Transverse colon (tissue), 3 donors: ENCODE data around the gene KIR2DL1.
"Not testable (repeated sequence)": the region's sequence is repeated elsewhere in the genome, so short reads cannot be mapped to it uniquely, and the experiment has no call there.

ENCODE experiments used
- CTCF ChIP-seq, 5 experiments: fragments of 200-600 bp in 3 of 5; fragments of 450-650 bp in 2 of 5; sonication (generic) in 3 of 5; IDR thresholded peaks; 1 replicate in 2 of 5; 2 replicates in 3 of 5; pipeline ENCODE4 v1.5.1; 2016 to 2017; ENCODE audit warnings: antibody characterized with exemption in 5 of 5, inconsistent platforms in 3 of 5, mild to moderate bottlenecking in 2 of 5, moderate library complexity in 1 of 5
- EP300 ChIP-seq: sonication (generic); formaldehyde crosslinking; IDR thresholded peaks from one replicate; pipeline ENCODE4 v1.6.1; 2017; ENCODE audit warnings: antibody characterized with exemption, low read depth
- POLR2A ChIP-seq: fragments of 450-650 bp; IDR thresholded peaks from one replicate; pipeline ENCODE4 v1.6.1; 2016; ENCODE audit warnings: antibody characterized with exemption, mild to moderate bottlenecking, moderate library complexity

DNA sequence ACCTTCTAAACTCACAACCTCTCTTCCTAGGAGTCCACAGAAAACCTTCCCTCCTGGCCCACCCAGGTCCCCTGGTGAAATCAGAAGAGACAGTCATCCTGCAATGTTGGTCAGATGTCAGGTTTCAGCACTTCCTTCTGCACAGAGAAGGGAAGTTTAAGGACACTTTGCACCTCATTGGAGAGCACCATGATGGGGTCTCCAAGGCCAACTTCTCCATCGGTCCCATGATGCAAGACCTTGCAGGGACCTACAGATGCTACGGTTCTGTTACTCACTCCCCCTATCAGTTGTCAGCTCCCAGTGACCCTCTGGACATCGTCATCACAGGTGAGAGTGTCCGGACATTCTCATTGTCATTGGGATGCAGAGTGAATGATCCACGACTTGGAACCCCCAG, 27.6 kb upstream of the KIR2DL1 start:
- not testable (repeated sequence) for TF ChIP-seq CTCF (IDR thresholded peaks at IDR 0.05); POLR2A; EP300
